SIG-M5 (cell line): ENCODE results near the gene MAP4K2.
"Not testable (repeated sequence)": the region's sequence is repeated elsewhere in the genome, so short reads cannot be mapped to it uniquely, and the experiment has no call there.

Experiments
- DNase-seq: peaks from one replicate; lab custom pipeline; 2025; lab: John Stamatoyannopoulos, UW

MAP4K2 gene

GRCh38 chr11:64803158-64803845, at the start of gene MAP4K2:
Gene MAP4K2 (minus strand): TSS chr11:64803214. CDS start chr11:64803149, 65 bp downstream.
- no peak for DNase-seq

GRCh38 chr11:64851831-64852351, 48.9 kb upstream of the MAP4K2 start:
- no peak for DNase-seq

- DNase-seq = no peak
Measured at GRCh38 chr11:64850979-64851567, 48.1 kb upstream of the MAP4K2 start.

- no peak for DNase-seq
Measured at GRCh38 chr11:64849598-64850356, 46.8 kb upstream of the MAP4K2 start.

GRCh38 chr11:64848826-64849597, 46.0 kb upstream of the MAP4K2 start:
- DNase-seq = no peak

- no peak for DNase-seq
Measured at GRCh38 chr11:64848214-64848825, 45.3 kb upstream of the MAP4K2 start.

- DNase-seq = no peak
Measured at GRCh38 chr11:64846998-64847666, 44.1 kb upstream of the MAP4K2 start.

GRCh38 chr11:64845776-64846129, 42.7 kb upstream of the MAP4K2 start:
- DNase-seq = not testable (repeated sequence)

GRCh38 chr11:64845129-64845775, 42.2 kb upstream of the MAP4K2 start:
- DNase-seq = no peak

GRCh38 chr11:64844330-64845128, 41.5 kb upstream of the MAP4K2 start, which contains the start of gene CDC42BPG:
Gene CDC42BPG (minus strand): TSS chr11:64844653. CDS start chr11:64844569, 84 bp downstream.
- DNase-seq = no peak

GRCh38 chr11:64843686-64844329, 40.8 kb upstream of the MAP4K2 start:
- DNase-seq = no peak

- no peak for DNase-seq
Measured at GRCh38 chr11:64842851-64843685, 40.1 kb upstream of the MAP4K2 start.

GRCh38 chr11:64842366-64842759, 39.3 kb upstream of the MAP4K2 start:
- DNase-seq = no peak

GRCh38 chr11:64841592-64842365, 38.8 kb upstream of the MAP4K2 start:
- DNase-seq = no peak

- no peak for DNase-seq
Measured at GRCh38 chr11:64839887-64840782, 37.1 kb upstream of the MAP4K2 start.

- no peak for DNase-seq
Measured at GRCh38 chr11:64839335-64839734, 36.3 kb upstream of the MAP4K2 start.
